NCI-H2227 (cell line): ENCODE data around the gene SLC25A26.

ENCODE experiments used
- DNase-seq: peaks from one replicate; lab custom pipeline; 2025; ENCODE audit not compliant: unreplicated experiment; lab: John Stamatoyannopoulos, UW

SLC25A26 gene

DNA sequence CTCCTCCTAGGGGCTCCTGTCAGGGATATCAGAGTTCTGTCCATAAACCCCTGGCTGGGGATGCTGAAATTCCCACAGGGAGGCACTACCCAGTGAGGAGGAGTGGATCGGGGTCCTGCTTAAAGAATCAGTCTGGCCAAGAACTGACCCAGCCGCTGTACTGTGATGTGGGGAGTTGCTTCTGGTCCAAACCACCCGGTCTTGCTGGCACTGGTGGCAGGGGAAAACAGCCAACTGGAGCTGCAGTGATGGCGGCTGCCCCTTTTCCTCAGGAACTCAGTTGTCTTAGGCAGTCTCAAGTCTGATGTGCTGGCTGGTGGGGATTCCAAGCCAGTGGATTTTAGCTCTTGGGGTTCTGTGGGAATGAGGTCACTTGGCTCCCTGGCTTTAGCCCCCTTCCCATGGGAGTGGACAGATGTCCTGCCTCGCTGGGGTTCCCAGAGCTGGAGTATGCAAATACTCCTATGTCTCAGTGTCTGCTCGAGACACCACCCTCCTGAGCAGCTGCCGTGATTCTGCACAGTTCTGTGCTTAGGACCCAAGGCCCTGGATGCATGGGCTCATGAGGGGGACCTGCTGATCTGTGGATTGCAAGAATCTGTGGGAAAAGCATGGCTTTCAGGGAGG lies 97.1 kb downstream of the SLC25A26 start:
- no peak for DNase-seq

DNA sequence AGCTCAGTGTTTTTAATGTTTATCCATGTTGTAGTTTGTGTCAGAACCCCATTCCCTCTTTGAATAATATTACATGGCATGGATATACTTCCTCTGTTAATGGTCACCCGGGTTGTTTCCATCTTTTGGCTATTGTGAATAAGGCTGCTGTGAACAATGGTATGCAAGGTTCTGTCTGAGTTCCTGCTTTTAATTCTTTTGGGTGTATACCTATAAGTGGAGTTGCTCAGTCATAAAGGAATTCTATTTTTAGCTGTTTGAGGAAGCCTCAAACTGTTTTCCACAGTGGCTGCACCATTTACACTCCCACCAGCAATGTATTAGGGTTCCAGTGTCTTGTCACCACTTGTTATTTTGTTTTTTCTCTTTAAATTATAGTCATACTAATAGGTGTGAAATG lies 99.6 kb downstream of the SLC25A26 start:
- DNase-seq = no peak

DNA sequence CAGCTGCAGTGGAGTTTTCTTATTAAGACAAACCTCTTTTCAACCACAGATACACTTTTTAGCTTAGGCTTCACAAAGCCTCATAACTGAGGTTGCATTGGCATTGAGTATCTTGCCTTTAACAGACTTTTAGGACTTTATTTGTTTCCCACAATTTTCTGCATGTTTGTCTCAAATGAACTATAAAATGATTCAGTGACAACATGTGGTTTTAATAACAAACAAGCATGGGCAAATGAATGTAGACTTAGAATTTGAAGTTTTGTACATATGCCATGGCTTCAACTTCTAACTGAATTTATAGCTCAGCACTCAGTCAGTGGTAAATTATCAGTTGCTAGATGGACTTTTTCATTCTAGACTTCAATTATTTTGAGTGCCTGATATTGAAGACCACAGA lies 101.6 kb downstream of the SLC25A26 start:
- no peak for DNase-seq

GRCh38 chr3:66326340-66326739 lies 105.5 kb downstream of the SLC25A26 start:
- no peak for DNase-seq

DNA sequence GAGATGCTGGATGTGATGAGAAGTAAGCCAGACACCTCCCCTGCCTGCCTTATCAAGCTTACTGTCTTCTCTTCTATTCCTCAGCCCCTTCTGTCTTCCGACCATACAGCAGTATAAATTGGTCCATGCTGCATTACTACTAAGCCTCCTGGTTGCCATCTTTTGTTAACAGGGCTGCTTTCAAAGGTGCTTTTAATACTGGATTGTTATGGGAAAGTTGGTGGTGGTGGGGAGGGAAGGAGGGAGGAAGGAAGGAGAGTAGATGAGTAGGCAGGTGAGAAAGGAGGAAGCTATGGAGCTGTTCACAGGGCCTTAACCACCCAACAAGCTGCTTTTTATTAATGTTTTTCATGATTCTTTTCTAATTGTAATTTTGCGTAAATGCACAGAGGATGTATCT lies 114.9 kb downstream of the SLC25A26 start:
- no peak for DNase-seq

DNA sequence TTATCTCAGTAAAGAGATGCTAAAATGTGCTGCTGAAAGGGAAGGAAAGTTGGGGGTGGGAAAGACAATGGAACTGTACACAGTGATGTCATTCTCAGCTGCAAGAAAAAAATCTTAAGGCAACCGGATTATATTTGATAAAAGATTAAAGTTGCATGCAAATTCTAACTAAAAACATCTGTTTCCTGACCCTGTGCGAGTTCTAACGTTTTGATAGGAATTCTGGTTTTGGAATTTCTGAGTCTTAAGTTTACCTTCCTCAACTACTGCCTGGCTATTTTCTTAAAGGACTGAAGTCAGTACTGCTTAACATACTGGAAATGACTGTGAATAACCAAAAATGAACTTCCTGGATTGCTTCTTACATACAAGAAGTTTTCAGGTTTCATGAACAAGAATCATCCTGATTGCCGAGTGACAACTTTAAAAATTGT lies 115.5 kb downstream of the SLC25A26 start:
- DNase-seq = no peak

- DNase-seq = no peak
These were observed 118.1 kb downstream of the SLC25A26 start for GRCh38 chr3:66338927-66339326.

GRCh38 chr3:66342717-66343356 lies 122.0 kb downstream of the SLC25A26 start:
- DNase-seq = no peak

GRCh38 chr3:66344391-66344811 lies 123.6 kb downstream of the SLC25A26 start:
- DNase-seq = no peak

DNA sequence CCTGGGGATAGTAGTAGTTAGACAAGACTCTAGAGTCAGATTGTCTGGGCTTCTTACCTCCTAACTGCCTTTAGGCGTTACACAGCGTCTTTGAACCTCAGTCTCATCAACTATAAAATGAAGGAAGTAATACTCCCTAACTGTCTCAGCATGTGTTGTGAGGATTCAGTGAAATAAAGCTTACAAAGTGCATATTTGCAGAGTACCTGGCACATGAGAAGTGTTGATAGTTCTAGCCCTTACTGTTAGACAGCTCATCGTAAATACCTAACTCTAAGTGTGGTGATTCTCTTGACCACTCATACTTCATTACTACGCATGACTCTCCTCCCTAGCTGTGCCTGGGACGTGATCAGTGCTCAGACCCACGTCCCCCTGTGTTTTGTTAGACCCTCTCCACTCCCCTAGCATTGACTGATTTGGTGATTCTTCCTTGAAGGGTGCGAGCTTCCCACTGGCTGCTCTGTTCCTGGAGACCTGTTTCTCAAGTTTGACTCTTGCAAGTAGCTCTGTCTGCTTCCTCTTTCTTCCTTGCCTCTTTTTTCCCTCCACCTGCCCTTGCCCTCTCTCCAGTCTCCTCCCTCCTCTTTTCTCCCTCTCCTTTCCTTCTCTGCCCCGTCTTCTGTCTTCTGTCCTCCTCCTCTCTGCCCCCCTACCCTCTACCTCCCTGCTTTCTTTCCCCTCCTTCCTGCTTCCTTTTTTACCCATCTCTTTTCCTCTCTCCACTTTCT lies 124.2 kb downstream of the SLC25A26 start:
- no peak for DNase-seq

- DNase-seq = no peak
These were observed 127.9 kb downstream of the SLC25A26 start for GRCh38 chr3:66348704-66349103.

GRCh38 chr3:66350601-66351000 lies 129.8 kb downstream of the SLC25A26 start:
- no peak for DNase-seq

GRCh38 chr3:66353039-66353438 lies 132.2 kb downstream of the SLC25A26 start:
- DNase-seq = no peak

DNA sequence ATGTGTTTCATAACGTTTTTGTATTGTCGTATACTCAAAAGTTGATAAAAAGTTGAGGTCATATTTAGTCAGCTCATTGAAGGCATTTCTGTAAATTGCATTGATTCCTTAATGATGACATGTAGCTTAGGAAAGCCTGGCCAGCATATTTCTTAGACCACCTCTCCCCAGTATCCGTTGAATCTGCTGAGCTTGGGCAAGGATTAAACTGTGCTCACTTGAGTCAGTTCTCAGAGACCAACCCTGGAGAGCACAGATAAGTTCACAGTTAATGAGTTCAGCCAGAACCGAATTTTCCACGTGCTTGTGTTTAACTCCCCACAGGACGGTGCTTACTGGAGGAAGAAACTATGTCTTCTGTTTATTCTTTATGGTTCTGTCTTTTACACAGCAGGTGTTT lies 132.7 kb downstream of the SLC25A26 start:
- no peak for DNase-seq

- DNase-seq = no peak
These were observed 133.2 kb downstream of the SLC25A26 start for GRCh38 chr3:66354001-66354400.

GRCh38 chr3:66355394-66355793 lies 134.6 kb downstream of the SLC25A26 start:
- no peak for DNase-seq

GRCh38 chr3:66355997-66356396 lies 135.2 kb downstream of the SLC25A26 start:
- DNase-seq = no peak

- DNase-seq = no peak
These were observed 140.6 kb downstream of the SLC25A26 start for GRCh38 chr3:66361356-66361755.

DNA sequence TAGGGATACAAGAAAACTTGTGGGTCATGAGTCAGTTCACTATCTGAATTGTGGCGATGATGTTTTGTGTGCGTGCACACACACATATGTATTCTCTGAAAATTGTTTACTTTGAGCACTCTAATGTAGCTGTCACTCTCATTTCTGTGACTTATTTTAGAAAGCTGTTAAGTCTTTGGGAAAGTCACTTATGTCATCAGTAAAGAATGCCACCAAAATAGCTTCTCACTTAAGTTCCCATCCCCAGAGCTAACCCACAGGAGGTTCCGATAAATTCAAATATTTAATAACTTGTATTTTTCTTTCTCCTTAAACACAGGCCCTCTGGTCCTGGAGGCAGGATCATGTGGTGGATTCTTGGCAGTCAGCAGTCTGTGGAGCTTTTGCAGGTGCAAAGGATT lies 141.7 kb downstream of the SLC25A26 start:
- no peak for DNase-seq

- DNase-seq = no peak
These were observed 142.3 kb downstream of the SLC25A26 start for GRCh38 chr3:66363148-66363547.

GRCh38 chr3:66365080-66365479 lies 144.3 kb downstream of the SLC25A26 start:
- no peak for DNase-seq

GRCh38 chr3:66366747-66367146 lies 145.9 kb downstream of the SLC25A26 start:
- no peak for DNase-seq
